ENCODE results near the gene KCTD13. TPM values are rescaled to one million over a fixed set of nuclear protein-coding genes. Genes with fewer than 3 reads are reported as not detected.

The KCTD13 gene
- total and polyA plus RNA-seq, 2 of the 8 experiments (the other 6 are each of a cell fraction or from before 2014, with no cell fraction given), result 9.2 to 10.8 TPM

GRCh38 chr16:29877266-29877961 is 48.6 kb downstream of the KCTD13 start:
- no peaks in the 10 kb centered on the region for H3K9me3 ChIP-seq (ENCODE audit: insufficient read depth in 2 of 2, low read depth in 1 of 2, low read length in 1 of 2)
- no peak for TF ChIP-seq TAF1 (IDR thresholded peaks at IDR 0.05; ENCODE audit: low read depth, low read length)

More at GRCh38 chr16:29877266-29877961, 48.6 kb downstream of the KCTD13 start:
- Histone ChIP-seq H3K36me3 (ENCODE audit: control insufficient read depth in 2 of 4, insufficient read depth in 4 of 4, low read length in 3 of 4) (peaks cover 0 to 5% (median under 1%) of the 10 kb centered on the region in 4 experiments; a peak in 3 of 8 replicates), H3K4me1 (replicated peaks in 1 of 4; ENCODE audit: control insufficient read depth in 3 of 4, insufficient read depth in 4 of 4, low read length in 3 of 4) (peaks cover 0 to 11% (median 7%) of the 10 kb centered on the region in 4 experiments; a peak in 5 of 7 replicates), H3K23me2 (ENCODE audit: low read depth, low read length) (peaks cover 7% of the 10 kb centered on the region; the same call in 1 of the 2 replicates), H3K79me2 (ENCODE audit: control insufficient read depth in 1 of 2, insufficient read depth in 2 of 2, low read length in 2 of 2) (no peaks in the 10 kb centered on the region; a peak in 1 of 4 replicates), H2AFZ (ENCODE audit: low read length) (peak overlapping the region; percentile 37; the same call in 1 of the 2 replicates), H3K27ac (ENCODE audit: low read depth, low read length) (peak overlapping the region; percentile 42; the same call in 1 of the 2 replicates), H2BK5ac (ENCODE audit: low read depth, low read length) (peak overlapping the region; percentile 45; the same call in 1 of the 2 replicates), H4K91ac (replicated peaks; ENCODE audit: insufficient read length, low read length) (no peak overlapping the region), H3K4me2 (ENCODE audit: insufficient read depth in 1 of 2, low read depth in 2 of 2, low read length in 2 of 2) (peak overlapping the region; percentile 69 to 91), H2AK5ac (ENCODE audit: low read depth, low read length) (peak overlapping the region; percentile 4; the same call in 1 of the 2 replicates), H2BK12ac (ENCODE audit: low read depth, low read length) (0 out of 2 replicates have a peak overlapping the region, but pooled peaks have one; percentile 52), H2BK120ac (replicated peaks; ENCODE audit: low read depth, low read length) (no peak overlapping the region), H2BK15ac (ENCODE audit: low read length) (no peak overlapping the region), H3K27me3 (replicated peaks in 1 of 4; ENCODE audit: control insufficient read depth in 3 of 4, extremely low read depth in 1 of 4, insufficient read depth in 3 of 4, low read length in 3 of 4) (no peaks in the 10 kb centered on the region), H3K9ac (replicated peaks in 1 of 4; ENCODE audit: extremely low read depth in 1 of 4, low read depth in 3 of 4, low read length in 3 of 4) (peak overlapping the region in 1 of 4 experiments; percentile 38; a peak in 3 of 7 replicates), H3K4ac (replicated peaks; ENCODE audit: insufficient read length, low read depth, low read length) (no peak overlapping the region), H4K20me1 (replicated peaks in 1 of 2; ENCODE audit: control insufficient read depth in 1 of 2, insufficient read depth in 2 of 2, low read length in 2 of 2) (peaks cover 1 to 2% of the 10 kb centered on the region in 2 experiments), H3K14ac (ENCODE audit: insufficient read length) (no peak overlapping the region), H4K8ac (ENCODE audit: extremely low read depth, insufficient read depth, low read length) (no peak overlapping the region; the same call in 1 of the 2 replicates), H4K5ac (ENCODE audit: insufficient read length, low read depth, low read length) (no peak overlapping the region), H2BK20ac (ENCODE audit: low read length) (no peak overlapping the region), H3K23ac (ENCODE audit: insufficient read length) (no peak overlapping the region), H3K56ac (replicated peaks; ENCODE audit: insufficient read length, low read depth, low read length) (no peak overlapping the region), H3K4me3 (ENCODE audit: extremely low read depth in 1 of 4, insufficient read depth in 2 of 4, low read depth in 3 of 4, low read length in 4 of 4) (peak overlapping the region; percentile 41 to 64 (median 52)), H3K18ac (ENCODE audit: extremely low read depth, low read length) (no peak overlapping the region), H3K79me1 (ENCODE audit: low read depth, low read length) (no peaks in the 10 kb centered on the region)
- DNase-seq (ENCODE audit: low read depth in 1 of 2, low spot score in 2 of 2) (peak; percentile 99), FAIRE-seq (peak; percentile 100)
- WGBS, 2 experiments (ENCODE audit: extremely low coverage in 1 of 2, insufficient coverage in 1 of 2, insufficient read length in 1 of 2, insufficient replicate concordance in 2 of 2, low coverage in 1 of 2, low lambda C conversion rate in 2 of 2, missing lambda C conversion rate in 1 of 2), result 5% methylated on average over 27 of the region's 28 CpGs; no CpG with 5 or more reads in 1 of the 2 experiments
- ChIA-PET POLR2A (ENCODE audit: partially characterized antibody) (interaction anchor here (0.7 to 2.2 kb wide), 11 partner anchors 8 to 168 kb away, joined by 3 to 15 read pairs (median 4); partner anchors contain the start of genes ASPHD1 and SEZ6L2), CTCF (ENCODE audit: partially characterized antibody) (interaction anchor here (0.6 to 1.7 kb wide), 11 partner anchors 9 to 235 kb away, joined by 3 to 8 read pairs (median 4); partner anchors contain the start of genes ASPHD1, PAGR1 and TMEM219)

All from H1 (cell line).